ENCODE measurements around the gene MRPL49. TPM values are rescaled to one million over a fixed set of nuclear protein-coding genes. Genes with fewer than 3 reads are reported as not detected.

Gene MRPL49
- total and polyA plus RNA-seq, 2 of the 8 experiments (the other 6 are each of a cell fraction or from before 2014, with no cell fraction given), result 54.0 to 84.8 TPM

- peak; percentile 72; the same call in 1 of the 2 replicates for TF ChIP-seq GABPA (IDR thresholded peaks at IDR 0.05; ENCODE audit: borderline replicate concordance, insufficient read depth, low read length)
- no peak for TF ChIP-seq KDM1A (IDR thresholded peaks at IDR 0.05; ENCODE audit: borderline replicate concordance, low read length)
- TF ChIP-seq POLR2A (IDR thresholded peaks at IDR 0.05; ENCODE audit: control extremely low read depth in 1 of 2, low read depth in 2 of 2, low read length in 2 of 2), result peak in 1 of 2 experiments; percentile 15; a peak in 2 of 3 replicates
Observed at GRCh38 chr11:65078151-65078550, 44.0 kb upstream of the MRPL49 start (continued).

All from H1 (cell line).